OCI-LY1 (cell line): ENCODE measurements around the gene AKAP9.

Experiments used
- EZH2 ChIP-seq: fragments of 200-600 bp; sonication (generic), shearing (Covaris generic); IDR thresholded peaks from 2 replicates; pipeline ENCODE4 v1.8.0; 2017; ENCODE audit warnings: borderline replicate concordance, mixed run types, mild to moderate bottlenecking, antibody characterized with exemption, low read length, moderate library complexity, mixed read lengths
- TF ChIP-seq, protein P1 (sequence below): fragments of 200-600 bp; sonication (generic), shearing (Covaris generic); IDR thresholded peaks from 2 replicates; pipeline ENCODE4 v1.5.1; 2017; ENCODE audit warnings: mild to moderate bottlenecking, antibody characterized with exemption, low read length, moderate library complexity, mixed read lengths

DNA sequence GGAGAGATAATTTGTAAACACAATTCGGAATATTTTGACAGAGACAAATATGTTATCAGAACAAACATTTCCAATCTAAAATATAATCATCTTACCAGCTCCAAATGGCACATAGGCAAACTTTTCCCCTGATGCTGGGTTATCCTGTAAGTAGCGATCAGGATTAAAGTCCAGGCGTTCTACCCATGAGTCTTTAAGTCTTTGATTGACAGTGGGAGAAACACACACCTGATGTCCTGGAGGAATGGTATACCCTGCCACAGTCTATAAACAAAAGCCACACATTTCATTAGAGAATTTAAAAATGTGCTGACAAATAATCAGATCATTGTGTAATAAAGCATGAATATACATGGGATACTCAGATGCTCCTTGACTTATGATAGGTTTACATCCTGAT, 176.3 kb downstream of the AKAP9 start:
- TF ChIP-seq, protein P1, sequence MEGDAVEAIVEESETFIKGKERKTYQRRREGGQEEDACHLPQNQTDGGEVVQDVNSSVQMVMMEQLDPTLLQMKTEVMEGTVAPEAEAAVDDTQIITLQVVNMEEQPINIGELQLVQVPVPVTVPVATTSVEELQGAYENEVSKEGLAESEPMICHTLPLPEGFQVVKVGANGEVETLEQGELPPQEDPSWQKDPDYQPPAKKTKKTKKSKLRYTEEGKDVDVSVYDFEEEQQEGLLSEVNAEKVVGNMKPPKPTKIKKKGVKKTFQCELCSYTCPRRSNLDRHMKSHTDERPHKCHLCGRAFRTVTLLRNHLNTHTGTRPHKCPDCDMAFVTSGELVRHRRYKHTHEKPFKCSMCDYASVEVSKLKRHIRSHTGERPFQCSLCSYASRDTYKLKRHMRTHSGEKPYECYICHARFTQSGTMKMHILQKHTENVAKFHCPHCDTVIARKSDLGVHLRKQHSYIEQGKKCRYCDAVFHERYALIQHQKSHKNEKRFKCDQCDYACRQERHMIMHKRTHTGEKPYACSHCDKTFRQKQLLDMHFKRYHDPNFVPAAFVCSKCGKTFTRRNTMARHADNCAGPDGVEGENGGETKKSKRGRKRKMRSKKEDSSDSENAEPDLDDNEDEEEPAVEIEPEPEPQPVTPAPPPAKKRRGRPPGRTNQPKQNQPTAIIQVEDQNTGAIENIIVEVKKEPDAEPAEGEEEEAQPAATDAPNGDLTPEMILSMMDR: no peak
- no peak for TF ChIP-seq EZH2
